MM.1S (cell line): ENCODE measurements around the gene DSE.

Source experiments
- EZH2 ChIP-seq: fragments of 300-600 bp; sonication (generic); optimal IDR thresholded peaks from 2 replicates; pipeline ENCODE3; 2017; ENCODE audit warnings: low read depth, mild to moderate bottlenecking, antibody characterized with exemption, low read length, mixed read lengths
- TF ChIP-seq, protein P1 (sequence below): fragments of 300-600 bp; sonication (generic); IDR thresholded peaks from 2 replicates; pipeline ENCODE4 v1.5.1; 2016; ENCODE audit warnings: antibody characterized with exemption, low read length, mixed read lengths

DNA sequence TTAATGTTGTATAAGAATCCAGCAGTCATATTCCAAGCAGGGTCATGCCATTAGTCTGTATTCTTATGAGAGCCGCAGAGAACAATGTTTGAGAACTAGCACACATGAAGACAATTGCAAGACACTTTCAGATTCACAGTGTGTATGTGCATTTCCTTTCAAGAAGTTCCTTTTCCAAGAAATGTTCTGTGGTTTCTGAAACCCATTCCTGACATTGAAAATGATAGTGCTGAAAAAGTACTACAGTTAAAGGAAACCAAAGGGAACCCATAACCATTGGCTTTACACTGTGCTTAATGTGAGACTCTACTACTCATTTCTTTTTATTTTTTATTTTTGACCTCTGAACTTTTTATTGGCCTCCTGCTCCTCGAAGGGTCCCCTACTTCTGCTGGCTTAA is 86.2 kb downstream of the DSE start:
- TF ChIP-seq, protein P1, sequence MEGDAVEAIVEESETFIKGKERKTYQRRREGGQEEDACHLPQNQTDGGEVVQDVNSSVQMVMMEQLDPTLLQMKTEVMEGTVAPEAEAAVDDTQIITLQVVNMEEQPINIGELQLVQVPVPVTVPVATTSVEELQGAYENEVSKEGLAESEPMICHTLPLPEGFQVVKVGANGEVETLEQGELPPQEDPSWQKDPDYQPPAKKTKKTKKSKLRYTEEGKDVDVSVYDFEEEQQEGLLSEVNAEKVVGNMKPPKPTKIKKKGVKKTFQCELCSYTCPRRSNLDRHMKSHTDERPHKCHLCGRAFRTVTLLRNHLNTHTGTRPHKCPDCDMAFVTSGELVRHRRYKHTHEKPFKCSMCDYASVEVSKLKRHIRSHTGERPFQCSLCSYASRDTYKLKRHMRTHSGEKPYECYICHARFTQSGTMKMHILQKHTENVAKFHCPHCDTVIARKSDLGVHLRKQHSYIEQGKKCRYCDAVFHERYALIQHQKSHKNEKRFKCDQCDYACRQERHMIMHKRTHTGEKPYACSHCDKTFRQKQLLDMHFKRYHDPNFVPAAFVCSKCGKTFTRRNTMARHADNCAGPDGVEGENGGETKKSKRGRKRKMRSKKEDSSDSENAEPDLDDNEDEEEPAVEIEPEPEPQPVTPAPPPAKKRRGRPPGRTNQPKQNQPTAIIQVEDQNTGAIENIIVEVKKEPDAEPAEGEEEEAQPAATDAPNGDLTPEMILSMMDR: no peak
- no peak for TF ChIP-seq EZH2
